CD4-positive, alpha-beta T cell treated with Interferon gamma for 1 hour (primary cell): Measurements from ENCODE around the gene CD84.
"Not testable (repeated sequence)": the region's sequence is repeated elsewhere in the genome, so short reads cannot be mapped to it uniquely, and the experiment has no call there.

ENCODE experiments used
- DNase-seq: peaks from one replicate; pipeline ENCODE4 v3.0.0-alpha.2; 2020

CD84 gene

DNA sequence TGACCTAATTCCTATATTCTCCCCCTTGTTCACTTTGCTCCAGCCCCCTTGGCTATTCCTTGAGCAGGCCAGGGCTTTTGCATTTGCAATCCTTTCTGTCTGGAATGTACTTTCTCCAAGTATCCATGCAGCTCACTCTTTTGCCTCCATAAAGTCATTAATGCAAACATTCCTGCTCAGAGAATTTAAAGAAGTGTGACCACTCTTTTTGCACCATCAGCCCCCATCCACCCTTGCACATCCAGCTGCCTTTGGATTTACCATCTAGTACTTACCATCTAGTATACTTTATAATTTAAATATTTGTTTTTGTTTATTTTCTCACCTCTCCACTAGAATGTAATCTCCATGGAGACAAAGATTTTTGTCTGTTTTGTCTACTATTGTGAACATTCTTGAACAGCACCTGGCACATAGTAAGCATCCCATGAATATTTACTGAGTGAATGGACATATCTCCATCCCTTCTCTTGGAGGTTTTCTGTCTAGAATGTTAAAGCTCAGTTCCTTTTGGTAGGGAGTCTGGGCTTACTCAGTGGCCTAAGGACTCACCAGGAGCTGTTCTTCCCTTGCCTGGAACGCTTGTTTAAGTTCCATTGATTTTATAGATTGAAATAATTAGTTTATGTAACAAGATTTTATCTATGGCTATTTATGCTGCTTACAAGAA, 78.8 kb downstream of the CD84 start:
- DNase-seq: no peak

DNA sequence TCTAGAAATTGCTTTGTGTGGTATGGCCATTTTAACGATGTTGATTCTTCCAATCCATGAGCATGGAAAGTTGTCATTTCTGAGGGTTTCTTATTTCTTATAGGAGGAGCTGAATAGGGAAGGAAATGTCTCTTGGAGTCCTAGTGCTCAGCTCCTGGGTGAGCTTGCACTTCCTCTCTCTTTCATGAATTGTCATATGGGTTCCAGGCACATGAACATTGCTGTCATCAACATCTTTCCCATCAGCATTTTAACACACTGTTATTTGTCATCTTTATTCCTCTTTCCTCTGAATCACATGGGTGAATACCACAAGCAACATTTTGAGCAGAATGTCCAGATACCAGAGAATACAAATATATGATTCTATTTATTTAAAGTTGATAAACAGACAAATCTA, 79.7 kb downstream of the CD84 start:
- DNase-seq: peak; percentile 11

DNA sequence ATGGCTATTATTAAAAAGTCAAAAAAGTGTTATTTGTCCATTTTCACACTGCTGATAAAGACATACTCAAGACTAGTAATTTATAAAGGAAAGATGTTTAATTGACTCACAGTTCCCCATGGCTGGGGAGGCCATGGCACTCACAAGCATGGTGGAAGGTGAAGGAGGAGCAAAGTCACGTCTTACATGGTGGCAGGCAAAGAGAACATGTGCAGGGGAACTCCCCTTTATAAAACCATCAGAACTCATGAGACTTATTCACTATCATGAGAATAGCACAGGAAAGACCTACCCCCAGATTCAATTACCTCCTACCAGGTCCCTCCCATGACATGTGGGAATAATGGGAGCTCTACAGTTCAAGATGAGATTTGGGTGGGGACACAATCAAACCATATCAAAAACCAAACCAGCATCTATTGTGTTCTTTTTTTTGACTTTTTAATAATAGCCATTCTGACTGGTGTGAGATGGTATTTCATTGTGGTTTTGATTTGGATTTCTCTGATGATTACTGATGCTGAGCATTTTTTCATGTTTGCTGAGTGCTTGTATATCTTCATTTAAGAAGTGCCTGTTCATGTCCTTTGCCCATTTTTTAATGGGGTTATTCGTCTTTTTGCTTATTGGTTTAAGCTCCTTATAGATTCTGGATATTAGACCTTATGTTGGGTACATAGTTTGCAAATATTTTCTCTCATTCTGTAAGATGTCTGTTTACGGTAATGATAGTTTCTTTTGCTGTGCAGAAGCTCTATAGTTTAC, 80.8 kb downstream of the CD84 start:
- DNase-seq: not testable (repeated sequence)

DNA sequence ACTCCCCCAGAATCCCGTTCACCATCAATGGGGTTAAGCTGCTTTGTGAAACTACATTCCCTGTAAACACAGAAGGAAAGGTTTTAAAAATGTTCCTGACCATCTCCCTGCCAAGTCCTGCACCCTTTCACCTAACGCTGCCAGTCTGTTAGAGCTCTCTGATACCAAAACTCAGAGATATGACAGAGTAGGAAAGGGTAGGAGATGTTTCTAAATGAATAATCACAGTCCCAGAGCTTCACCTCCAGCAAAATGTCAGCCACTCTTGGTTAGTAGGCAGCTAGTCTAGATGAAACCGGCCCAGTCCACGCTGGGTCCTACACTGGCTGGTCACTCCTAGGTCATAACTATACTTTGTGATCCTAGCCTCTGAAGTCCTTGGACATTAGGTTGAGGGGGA, 83.0 kb downstream of the CD84 start:
- DNase-seq: no peak

DNA sequence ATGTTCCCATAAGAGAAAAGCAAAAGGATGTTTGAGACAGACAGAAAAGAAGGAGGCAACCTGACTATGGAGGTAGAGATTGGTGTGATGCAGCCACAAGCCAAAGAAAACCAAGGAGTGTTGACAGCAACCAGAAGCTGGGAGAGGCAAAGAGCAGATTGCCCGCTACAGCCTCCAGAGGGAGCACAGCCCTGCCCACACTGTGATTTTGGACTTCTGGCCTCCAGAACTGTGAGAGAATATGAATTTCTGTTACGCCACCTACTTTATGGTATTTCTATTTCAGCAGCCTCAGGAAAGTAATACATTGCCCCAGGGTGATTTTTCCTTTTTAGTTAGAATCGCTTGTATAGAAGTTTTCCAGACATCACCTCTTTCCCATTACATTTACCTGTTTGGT, 84.7 kb downstream of the CD84 start:
- DNase-seq: no peak

DNA sequence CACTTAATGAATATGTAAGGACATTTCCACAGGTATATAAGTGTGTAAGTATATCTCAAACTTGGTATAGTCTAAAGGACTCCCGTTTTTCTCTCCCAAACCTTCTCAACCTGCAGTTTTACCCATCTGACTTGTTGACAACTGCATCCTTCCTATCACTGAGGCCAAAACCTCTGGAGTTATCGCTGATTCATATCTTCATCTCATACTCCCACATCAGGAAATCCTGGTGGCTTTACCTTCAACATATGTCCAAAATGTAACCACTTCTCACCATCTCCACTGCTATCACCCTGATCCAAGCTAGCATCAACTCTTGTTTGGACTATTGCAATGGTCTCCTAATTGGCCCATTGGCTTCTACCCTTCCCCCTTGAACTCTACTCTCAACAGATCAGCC, 86.7 kb downstream of the CD84 start:
- DNase-seq: no peak

DNA sequence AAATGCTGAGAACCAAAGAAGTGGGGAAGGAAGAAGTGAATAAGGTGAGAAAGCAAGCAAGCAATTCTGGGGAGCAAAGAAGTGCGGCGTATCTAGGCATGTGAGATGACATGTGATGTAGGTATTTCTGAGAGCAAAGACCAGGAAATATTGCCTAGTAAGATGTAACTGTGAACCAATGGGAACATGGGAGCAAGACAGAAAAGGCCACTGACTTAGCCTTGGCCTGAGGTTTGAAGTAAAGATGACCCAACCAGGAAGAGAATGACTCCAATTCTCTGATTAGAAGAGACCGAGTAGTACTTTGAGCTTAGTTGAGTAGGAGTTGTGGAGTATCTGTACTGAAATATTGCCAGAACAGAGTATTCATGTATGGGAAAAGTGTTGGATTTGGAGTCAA, 87.3 kb downstream of the CD84 start:
- no peak for DNase-seq
